ENCODE data around the gene MT1F. TPM values are rescaled to one million over a fixed set of nuclear protein-coding genes. Genes with fewer than 3 reads are reported as not detected.

The MT1F gene
- total RNA-seq, 1 experiment from 2014 or later: 7.3 TPM

DNA sequence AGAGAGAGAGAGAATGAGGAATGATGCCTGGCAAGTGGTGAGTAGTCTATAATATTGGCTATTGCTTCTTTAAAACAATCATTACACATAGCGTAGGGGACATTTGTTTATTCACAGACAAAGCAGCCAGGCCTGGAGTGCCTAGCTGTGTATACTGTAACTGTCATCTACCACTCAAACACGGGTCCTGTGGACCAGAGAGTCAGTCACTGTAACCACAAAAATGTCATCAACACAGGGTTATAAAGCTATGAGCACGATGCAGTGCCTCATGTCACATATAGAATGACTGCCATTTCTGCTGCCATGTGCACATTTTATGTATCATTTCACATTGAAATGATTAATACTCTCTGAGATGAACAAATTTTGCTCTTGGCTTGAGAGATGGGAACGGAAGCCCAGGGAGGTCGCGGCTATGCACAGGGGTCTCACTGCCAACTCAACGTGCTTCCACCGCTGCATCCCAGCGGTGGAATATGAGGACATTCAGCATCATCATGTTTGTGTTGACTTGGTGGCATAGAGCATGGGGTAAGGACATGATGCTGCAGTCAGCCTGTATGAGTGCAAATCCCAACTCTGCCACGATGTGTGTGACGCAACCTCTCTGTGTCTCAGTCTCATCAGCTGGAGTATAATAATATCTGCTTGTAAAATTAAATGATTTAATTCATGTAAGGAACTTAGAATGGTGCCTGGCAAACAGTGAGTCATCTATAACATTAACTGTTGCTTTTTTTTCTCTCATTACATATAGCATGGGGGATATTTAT lies 15.2 kb downstream of the MT1F start:
- H3K79me2 ChIP-seq (ENCODE audit: insufficient read depth, low read length): no peaks in the 10 kb centered on the region
- ATAC-seq (no peak), DNase-seq (ENCODE audit: low read depth, low spot score) (no peak)
- H4K20me1 ChIP-seq (ENCODE audit: insufficient read depth): no peaks in the 10 kb centered on the region
- no peak overlapping the region for H2AFZ ChIP-seq (ENCODE audit: low read depth, low read length, poor library complexity, severe bottlenecking)
- no TSS peak for BruUV-seq (replicated peaks)
- no peak overlapping the region for H3K27ac ChIP-seq (ENCODE audit: low read depth, low read length)
- no peaks in the 10 kb centered on the region for H3K36me3 ChIP-seq (ENCODE audit: control insufficient read depth in 1 of 2, insufficient read depth in 2 of 2, low read length in 2 of 2)
- TF ChIP-seq POLR2A (IDR thresholded peaks at IDR 0.05; ENCODE audit: borderline replicate concordance, extremely low read depth, insufficient read depth, insufficient read length) (no peak), SP1 (IDR thresholded peaks at IDR 0.05; ENCODE audit: low read depth) (no peak), CBX3 (IDR thresholded peaks at IDR 0.05; ENCODE audit: low read depth) (no peak), TCF7L2 (IDR thresholded peaks at IDR 0.05; ENCODE audit: borderline replicate concordance, extremely low read depth, insufficient read depth, insufficient read length) (no peak), ZNF274 (IDR thresholded peaks at IDR 0.05; ENCODE audit: low read depth, low read length) (no peak), RAD21 (IDR thresholded peaks at IDR 0.05; ENCODE audit: low read depth) (no peak), POLR2AphosphoS5 (IDR thresholded peaks at IDR 0.05; ENCODE audit: low read depth, low read length) (no peak), EZH2phosphoT487 (IDR thresholded peaks at IDR 0.05; ENCODE audit: borderline replicate concordance) (no peak), SRF (IDR thresholded peaks at IDR 0.05; ENCODE audit: low read depth) (no peak)
- TF ChIP-seq, protein P1, sequence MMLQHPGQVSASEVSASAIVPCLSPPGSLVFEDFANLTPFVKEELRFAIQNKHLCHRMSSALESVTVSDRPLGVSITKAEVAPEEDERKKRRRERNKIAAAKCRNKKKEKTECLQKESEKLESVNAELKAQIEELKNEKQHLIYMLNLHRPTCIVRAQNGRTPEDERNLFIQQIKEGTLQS (IDR thresholded peaks at IDR 0.05): no peak
- TF ChIP-seq, protein P2, sequence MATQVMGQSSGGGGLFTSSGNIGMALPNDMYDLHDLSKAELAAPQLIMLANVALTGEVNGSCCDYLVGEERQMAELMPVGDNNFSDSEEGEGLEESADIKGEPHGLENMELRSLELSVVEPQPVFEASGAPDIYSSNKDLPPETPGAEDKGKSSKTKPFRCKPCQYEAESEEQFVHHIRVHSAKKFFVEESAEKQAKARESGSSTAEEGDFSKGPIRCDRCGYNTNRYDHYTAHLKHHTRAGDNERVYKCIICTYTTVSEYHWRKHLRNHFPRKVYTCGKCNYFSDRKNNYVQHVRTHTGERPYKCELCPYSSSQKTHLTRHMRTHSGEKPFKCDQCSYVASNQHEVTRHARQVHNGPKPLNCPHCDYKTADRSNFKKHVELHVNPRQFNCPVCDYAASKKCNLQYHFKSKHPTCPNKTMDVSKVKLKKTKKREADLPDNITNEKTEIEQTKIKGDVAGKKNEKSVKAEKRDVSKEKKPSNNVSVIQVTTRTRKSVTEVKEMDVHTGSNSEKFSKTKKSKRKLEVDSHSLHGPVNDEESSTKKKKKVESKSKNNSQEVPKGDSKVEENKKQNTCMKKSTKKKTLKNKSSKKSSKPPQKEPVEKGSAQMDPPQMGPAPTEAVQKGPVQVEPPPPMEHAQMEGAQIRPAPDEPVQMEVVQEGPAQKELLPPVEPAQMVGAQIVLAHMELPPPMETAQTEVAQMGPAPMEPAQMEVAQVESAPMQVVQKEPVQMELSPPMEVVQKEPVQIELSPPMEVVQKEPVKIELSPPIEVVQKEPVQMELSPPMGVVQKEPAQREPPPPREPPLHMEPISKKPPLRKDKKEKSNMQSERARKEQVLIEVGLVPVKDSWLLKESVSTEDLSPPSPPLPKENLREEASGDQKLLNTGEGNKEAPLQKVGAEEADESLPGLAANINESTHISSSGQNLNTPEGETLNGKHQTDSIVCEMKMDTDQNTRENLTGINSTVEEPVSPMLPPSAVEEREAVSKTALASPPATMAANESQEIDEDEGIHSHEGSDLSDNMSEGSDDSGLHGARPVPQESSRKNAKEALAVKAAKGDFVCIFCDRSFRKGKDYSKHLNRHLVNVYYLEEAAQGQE (IDR thresholded peaks at IDR 0.05; ENCODE audit: low read depth): no peak
- TF ChIP-seq, protein P3, sequence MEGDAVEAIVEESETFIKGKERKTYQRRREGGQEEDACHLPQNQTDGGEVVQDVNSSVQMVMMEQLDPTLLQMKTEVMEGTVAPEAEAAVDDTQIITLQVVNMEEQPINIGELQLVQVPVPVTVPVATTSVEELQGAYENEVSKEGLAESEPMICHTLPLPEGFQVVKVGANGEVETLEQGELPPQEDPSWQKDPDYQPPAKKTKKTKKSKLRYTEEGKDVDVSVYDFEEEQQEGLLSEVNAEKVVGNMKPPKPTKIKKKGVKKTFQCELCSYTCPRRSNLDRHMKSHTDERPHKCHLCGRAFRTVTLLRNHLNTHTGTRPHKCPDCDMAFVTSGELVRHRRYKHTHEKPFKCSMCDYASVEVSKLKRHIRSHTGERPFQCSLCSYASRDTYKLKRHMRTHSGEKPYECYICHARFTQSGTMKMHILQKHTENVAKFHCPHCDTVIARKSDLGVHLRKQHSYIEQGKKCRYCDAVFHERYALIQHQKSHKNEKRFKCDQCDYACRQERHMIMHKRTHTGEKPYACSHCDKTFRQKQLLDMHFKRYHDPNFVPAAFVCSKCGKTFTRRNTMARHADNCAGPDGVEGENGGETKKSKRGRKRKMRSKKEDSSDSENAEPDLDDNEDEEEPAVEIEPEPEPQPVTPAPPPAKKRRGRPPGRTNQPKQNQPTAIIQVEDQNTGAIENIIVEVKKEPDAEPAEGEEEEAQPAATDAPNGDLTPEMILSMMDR (IDR thresholded peaks at IDR 0.05 in 2 of 3, conservative IDR thresholded peaks at IDR 0.05 in 1 of 3; ENCODE audit: borderline replicate concordance in 1 of 3, insufficient read depth in 1 of 3, low read depth in 2 of 3, low read length in 2 of 3): no peak
- CTCF ChIA-PET: no interaction called here
- RAD21 ChIA-PET (ENCODE audit: low non-redundant PET in 1 of 2, low total read pairs in 2 of 2, uncharacterized antibody in 2 of 2, unreplicated experiment in 2 of 2): no interaction called here
- no peaks in the 10 kb centered on the region for H3K9me3 ChIP-seq (ENCODE audit: control insufficient read depth in 1 of 2, insufficient read depth in 1 of 2, low read depth in 1 of 2, low read length in 2 of 2)
- H3K4me1 ChIP-seq (ENCODE audit: control insufficient read depth in 1 of 2, insufficient read depth in 2 of 2, low read length in 2 of 2): no peaks in the 10 kb centered on the region
- POLR2A ChIA-PET: interaction anchor here (1.6 kb wide), 1 partner anchor 10 kb away, joined by 5 read pairs; no protein-coding TSS in a partner anchor
- no peak overlapping the region for H3K9ac ChIP-seq (ENCODE audit: low read length)
- no peak overlapping the region for H3K4me3 ChIP-seq (replicated peaks in 1 of 2; ENCODE audit: low read depth in 1 of 2, low read length in 2 of 2)
- no peak overlapping the region for H3K4me2 ChIP-seq (ENCODE audit: low read length)
- intact Hi-C loops (cut with micrococcal nuclease): no loop called here
- no peaks in the 10 kb centered on the region for H3K27me3 ChIP-seq (ENCODE audit: insufficient read depth, low read length)
- H3K9me2 ChIP-seq (ENCODE audit: insufficient read depth): no peaks in the 10 kb centered on the region

All from HCT116 (cell line).